ENCODE measurements around the gene STK36. TPM values are rescaled to one million over a fixed set of nuclear protein-coding genes. Genes with fewer than 3 reads are reported as not detected.

Gene STK36
- total RNA-seq, 1 donor from 2014 or later = 29.2 TPM

DNA sequence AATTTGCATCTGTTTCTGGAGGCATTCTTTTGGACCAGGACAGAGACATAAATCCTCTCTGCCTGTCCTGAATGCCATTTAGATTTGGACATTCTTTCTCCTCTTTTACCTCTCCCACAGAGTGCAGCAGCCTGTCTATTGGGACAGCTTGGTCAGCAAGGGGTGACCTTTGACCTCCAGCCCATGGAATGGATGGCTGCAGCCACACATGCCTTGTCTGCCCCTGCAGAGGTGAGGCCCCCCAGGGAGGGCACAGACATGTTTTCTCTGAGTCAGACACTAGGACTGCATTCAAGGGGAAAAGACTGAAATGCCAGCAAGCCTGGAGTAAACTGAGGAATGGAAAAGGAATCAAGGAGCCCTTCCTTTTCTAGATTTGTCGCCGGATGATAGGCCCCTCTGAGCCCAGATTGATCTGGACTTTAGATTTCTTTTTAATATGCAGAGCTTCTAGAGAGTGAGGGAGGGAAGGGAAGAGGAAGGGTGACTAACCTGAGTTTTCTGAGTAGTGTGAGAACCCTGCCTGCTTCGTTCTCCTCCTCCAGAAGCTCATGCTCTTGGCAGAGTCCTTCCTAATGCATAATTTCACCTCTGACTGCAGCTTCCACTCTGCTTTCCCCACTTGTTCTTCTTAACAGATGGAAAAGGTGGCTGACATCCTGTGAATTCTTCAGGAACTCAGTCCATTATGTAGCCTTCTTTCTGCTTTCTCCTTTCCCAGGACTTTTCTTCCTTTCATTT lies 22.7 kb downstream of the STK36 start:
- TF ChIP-seq CTCF (IDR thresholded peaks at IDR 0.05) = no peak
- ChIA-PET POLR2A (no interaction called here), CTCF (no interaction called here)
- intact Hi-C loops (cut with micrococcal nuclease) = no loop called here
- H3K27ac Mint-ChIP-seq = no peak overlapping the region
- no peak overlapping the region for H3K4me3 Mint-ChIP-seq
- H3K9me3 Mint-ChIP-seq = no peaks in the 10 kb centered on the region
- no peak for DNase-seq
- peaks cover 22% of the 10 kb centered on the region for H3K36me3 Mint-ChIP-seq (ENCODE audit: low read depth)
- H3K4me1 Mint-ChIP-seq = no peaks in the 10 kb centered on the region
- H3K27me3 Mint-ChIP-seq = no peaks in the 10 kb centered on the region
- ATAC-seq (ENCODE audit: low read depth) = no peak

GRCh38 chr2:218698885-218699284 lies 27.0 kb downstream of the STK36 start:
- Mint-ChIP-seq H3K27ac (no peak overlapping the region), H3K4me3 (no peak overlapping the region), H3K27me3 (no peaks in the 10 kb centered on the region), H3K36me3 (ENCODE audit: low read depth) (peaks cover 5% of the 10 kb centered on the region), H3K9me3 (no peaks in the 10 kb centered on the region), H3K4me1 (no peaks in the 10 kb centered on the region)
- ChIA-PET CTCF (no interaction called here), POLR2A (no interaction called here)
- intact Hi-C loops (cut with micrococcal nuclease) = no loop called here
- TF ChIP-seq CTCF (IDR thresholded peaks at IDR 0.05) = no peak
- no peak for ATAC-seq (ENCODE audit: low read depth)
- no peak for DNase-seq

- ATAC-seq (ENCODE audit: low read depth) = no peak
- no peak for DNase-seq
- Mint-ChIP-seq H3K36me3 (ENCODE audit: low read depth) (peaks cover 4% of the 10 kb centered on the region), H3K4me1 (no peaks in the 10 kb centered on the region), H3K27me3 (no peaks in the 10 kb centered on the region), H3K9me3 (no peaks in the 10 kb centered on the region), H3K27ac (no peak overlapping the region), H3K4me3 (no peak overlapping the region)
- ChIA-PET POLR2A (no interaction called here), CTCF (no interaction called here)
- intact Hi-C loops (cut with micrococcal nuclease) = no loop called here
- no peak for TF ChIP-seq CTCF (IDR thresholded peaks at IDR 0.05)
These were observed 29.9 kb downstream of the STK36 start for GRCh38 chr2:218701806-218702205.

DNA sequence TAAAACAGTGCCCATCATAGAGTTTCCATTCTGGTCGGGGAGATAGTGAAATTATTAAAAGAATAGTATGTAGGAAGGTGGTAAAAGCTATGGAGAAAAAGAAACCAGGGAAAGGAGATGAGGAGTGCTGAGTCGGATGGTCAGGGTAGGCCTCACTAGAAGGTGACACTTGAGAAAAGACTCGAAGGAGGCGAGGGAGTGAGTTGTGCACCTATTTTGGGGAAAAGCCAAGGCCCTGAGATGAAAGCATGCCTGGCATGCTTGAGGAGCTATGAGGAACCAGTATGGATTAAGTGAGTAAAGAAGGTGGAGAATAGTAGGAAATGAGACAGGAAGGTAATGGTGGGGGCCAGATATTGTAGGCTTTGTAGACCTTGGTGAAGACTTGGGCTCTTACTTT lies 31.5 kb downstream of the STK36 start:
- CTCF ChIA-PET = interaction anchor here (1.1 kb wide), 1 partner anchor 8 kb away, joined by 3 read pairs; no protein-coding TSS in a partner anchor
- Mint-ChIP-seq H3K27me3 (no peaks in the 10 kb centered on the region), H3K36me3 (ENCODE audit: low read depth) (peaks cover 4% of the 10 kb centered on the region), H3K9me3 (no peaks in the 10 kb centered on the region), H3K4me1 (no peaks in the 10 kb centered on the region), H3K4me3 (no peak overlapping the region), H3K27ac (no peak overlapping the region)
- intact Hi-C loops (cut with micrococcal nuclease) = no loop called here
- POLR2A ChIA-PET = no interaction called here
- no peak for TF ChIP-seq CTCF (IDR thresholded peaks at IDR 0.05)
- no peak for DNase-seq
- no peak for ATAC-seq (ENCODE audit: low read depth)

- Mint-ChIP-seq H3K27me3 (no peaks in the 10 kb centered on the region), H3K9me3 (no peaks in the 10 kb centered on the region), H3K36me3 (ENCODE audit: low read depth) (peaks cover 4% of the 10 kb centered on the region), H3K27ac (no peak overlapping the region), H3K4me1 (peaks cover 16% of the 10 kb centered on the region), H3K4me3 (no peak overlapping the region)
- ChIA-PET CTCF (no interaction called here), POLR2A (no interaction called here)
- intact Hi-C loops (cut with micrococcal nuclease) = no loop called here
- no peak for TF ChIP-seq CTCF (IDR thresholded peaks at IDR 0.05)
- no peak for DNase-seq
- no peak for ATAC-seq (ENCODE audit: low read depth)
These were observed 36.2 kb downstream of the STK36 start for GRCh38 chr2:218708086-218708485.
